NCI-H2107 treated with DMSO at 0.1 percent for 48 hours (cell line): Measurements from ENCODE around the gene LGR6.
A peak's percentile ranks its signal among the peaks of the same experiment; 100 is the strongest.

Experiments used
- DNase-seq: peaks from one replicate; lab custom pipeline; 2025; ENCODE audit not compliant: unreplicated experiment; lab: John Stamatoyannopoulos, UW

Gene LGR6

DNA sequence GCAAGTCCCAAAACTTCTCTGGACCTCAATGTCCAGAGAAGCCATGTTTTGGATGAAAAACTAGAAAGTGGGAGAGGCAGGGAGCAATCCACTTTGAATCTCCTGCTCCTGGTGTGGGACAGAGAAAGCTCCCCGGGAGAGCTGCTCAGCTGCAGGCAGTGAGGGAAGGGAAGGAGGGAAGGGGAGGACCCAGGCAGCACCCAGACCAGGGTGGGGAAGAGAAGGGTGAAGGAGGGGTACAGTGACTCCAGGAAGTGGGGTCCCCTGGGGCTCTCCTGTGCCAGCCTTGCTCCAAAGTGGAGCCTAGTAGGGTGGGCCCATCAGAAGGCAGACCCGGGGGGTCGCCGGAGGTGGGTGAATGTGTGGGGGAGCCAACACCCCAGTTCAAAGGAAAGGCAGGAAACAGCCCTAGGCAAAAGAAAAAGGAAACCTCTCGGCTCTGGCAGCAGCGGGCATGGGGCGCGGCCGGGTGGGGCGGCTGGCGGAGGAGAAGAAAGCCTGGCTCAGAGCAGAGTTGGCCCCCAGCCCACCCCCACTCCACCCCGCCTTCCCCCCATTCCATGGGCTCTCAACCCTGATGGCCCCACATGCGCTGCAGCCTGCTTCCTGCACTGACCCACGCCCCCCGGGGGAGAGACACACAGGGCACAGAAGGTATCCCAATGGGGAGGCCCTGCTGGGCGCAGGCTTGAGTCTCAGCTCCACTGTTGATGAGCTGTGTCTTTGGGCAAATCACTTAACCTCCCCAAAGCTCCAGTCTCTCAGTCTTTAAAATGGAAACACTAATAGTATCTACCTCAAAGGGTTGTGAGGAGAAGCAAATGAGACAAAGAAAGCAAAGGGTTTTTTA lies 5.7 kb downstream of the LGR6 start:
- no peak for DNase-seq

- no peak for DNase-seq
Observed at GRCh38 chr1:202200112-202200548, 6.5 kb downstream of the LGR6 start.

DNA sequence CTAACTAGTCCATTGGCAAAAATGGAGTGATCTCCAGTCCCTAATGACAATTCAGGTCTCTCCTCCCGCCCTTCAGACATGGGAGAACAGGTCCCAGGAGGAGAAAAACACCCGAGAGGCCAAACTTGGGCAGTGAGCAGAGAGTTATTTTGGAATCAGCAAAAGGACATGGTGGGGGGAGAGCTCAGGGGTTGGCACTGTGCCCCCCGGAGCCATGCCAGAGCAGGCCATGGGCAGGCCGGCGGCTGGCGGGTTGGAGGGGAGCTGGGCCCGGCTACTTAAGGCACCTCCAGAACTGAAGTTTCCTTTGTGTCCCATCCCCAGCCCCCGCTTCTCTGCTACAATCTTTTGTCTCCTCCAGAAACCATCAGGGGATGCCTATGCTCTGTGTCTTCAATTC lies 7.1 kb downstream of the LGR6 start:
- no peak for DNase-seq

- DNase-seq = no peak
Observed at GRCh38 chr1:202201266-202201665, 7.7 kb downstream of the LGR6 start.

DNA sequence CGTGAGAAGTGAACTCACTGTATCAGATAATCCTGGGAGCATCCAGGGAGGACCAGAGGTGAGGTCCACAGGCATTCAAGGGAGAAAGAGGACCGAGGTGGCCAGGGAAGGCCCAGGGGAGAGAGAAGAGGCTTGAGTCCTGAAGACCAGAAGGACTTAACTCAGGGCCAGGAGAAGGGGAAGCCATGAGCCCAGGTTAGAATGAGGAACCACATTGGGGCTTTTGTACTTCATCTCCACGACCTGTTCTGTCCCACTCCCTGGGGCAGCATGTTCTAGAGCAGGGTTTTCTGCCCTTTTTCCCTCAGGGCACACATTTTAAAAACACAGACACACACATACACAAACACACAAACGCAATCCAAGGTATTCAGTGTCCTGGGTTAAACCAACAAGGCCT lies 8.4 kb downstream of the LGR6 start:
- DNase-seq = no peak

GRCh38 chr1:202202500-202203168 lies 9.0 kb downstream of the LGR6 start:
- DNase-seq = no peak

- no peak for DNase-seq
Observed at GRCh38 chr1:202203238-202204039, 9.8 kb downstream of the LGR6 start.

DNA sequence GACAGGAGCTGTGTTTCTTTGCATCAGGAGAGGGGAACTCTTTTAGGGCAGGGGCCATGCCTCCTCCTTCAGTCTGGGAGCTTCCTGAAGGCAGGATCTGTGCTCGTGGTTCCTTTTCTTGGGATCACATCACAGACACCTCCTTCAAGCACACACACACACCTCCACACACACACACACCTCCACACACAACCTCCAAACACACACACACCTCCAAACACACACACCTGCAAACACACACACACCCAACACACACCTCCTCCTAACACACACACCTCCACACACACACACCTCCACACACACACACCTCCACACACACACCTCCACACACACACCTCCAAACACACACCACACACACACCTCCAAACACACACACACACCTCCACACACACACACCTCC lies 10.5 kb downstream of the LGR6 start:
- DNase-seq = no peak

DNA sequence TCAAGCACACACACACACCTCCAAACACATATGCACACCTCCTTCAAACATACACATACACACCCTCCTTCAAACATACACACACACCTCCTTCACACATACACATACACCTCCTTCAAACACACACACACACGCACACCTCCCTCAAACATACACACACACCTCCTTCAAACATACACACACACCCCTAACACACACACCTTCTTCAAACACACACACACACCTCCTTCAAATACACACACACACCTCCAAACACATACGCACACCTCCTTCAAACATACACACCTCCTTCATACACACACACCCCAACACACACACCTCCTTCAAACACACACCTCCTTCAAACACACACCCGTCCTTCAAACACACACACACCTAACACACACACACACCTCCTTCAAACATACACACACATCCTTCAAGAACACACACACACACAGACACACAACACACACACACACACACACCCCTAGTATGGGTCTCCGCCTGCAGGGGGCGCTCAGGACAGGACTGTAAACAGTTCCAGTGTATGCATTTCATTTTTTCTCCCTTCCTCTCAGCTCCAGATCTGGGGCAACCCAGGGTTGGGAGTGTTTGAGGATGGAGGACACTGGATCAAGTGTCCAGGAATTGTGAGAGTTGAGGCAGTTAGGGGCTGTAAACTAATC lies 12.1 kb downstream of the LGR6 start:
- no peak for DNase-seq

DNA sequence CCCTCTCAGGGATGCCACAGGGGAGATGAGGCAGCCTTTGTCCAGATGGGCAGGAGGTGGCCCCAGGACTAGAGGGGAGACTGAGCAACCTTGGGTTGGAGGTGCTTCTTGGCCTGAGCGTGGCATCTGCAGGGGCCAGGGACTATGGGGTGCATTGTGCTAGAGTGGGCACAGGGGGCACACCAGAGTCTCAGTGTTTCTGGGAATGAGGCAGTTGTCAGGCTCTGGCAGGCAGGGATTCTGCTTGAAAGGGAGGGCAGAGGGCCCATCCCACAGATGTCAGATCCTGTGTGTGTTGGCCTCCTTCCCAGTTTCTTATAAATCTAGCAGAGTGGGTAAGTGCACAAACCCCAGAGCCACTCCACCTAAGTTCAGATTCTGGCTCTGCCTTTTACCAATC lies 13.7 kb downstream of the LGR6 start:
- DNase-seq = no peak

GRCh38 chr1:202208351-202208857 lies 14.8 kb downstream of the LGR6 start:
- DNase-seq = no peak

- peak; percentile 94 for DNase-seq
Observed at GRCh38 chr1:202210385-202210784, 16.8 kb downstream of the LGR6 start.

DNA sequence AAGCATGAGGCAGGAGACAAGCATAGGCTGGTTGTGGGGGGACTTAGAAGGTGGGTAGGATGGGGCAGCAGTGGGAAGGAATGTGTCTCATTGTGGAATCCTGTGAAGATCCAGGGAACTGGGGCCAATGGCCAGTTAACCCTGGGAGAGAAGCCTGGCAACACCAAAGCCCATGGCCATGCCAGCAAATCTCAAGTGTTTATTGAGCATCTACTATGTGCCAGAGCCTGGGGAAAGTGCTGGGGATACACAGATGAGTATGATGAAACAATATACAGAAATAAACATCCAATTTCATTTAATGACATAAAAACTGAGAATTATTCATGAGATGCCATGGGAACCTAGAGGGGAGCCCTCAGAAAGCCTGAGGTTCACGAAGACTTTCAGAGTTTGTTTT lies 17.4 kb downstream of the LGR6 start:
- no peak for DNase-seq

DNA sequence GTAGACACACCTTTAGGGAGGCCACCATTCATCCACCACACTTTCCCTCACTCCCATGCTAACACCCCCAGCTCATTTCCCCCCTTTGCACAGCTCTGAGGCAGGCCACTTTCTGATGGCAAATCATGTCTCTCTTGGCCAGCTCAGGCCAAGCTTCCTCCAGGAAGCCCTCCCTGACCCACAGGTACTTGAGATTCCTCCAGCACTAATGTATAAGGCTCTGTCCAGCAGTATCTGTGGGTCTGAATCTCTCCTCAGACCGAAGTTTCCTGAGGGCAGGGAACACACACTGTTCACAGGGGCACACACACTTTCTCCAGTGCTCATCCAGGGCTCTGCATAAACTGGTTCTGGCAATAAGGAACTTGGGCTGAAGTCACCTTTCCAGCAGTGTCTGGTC lies 19.2 kb downstream of the LGR6 start:
- DNase-seq = no peak

DNA sequence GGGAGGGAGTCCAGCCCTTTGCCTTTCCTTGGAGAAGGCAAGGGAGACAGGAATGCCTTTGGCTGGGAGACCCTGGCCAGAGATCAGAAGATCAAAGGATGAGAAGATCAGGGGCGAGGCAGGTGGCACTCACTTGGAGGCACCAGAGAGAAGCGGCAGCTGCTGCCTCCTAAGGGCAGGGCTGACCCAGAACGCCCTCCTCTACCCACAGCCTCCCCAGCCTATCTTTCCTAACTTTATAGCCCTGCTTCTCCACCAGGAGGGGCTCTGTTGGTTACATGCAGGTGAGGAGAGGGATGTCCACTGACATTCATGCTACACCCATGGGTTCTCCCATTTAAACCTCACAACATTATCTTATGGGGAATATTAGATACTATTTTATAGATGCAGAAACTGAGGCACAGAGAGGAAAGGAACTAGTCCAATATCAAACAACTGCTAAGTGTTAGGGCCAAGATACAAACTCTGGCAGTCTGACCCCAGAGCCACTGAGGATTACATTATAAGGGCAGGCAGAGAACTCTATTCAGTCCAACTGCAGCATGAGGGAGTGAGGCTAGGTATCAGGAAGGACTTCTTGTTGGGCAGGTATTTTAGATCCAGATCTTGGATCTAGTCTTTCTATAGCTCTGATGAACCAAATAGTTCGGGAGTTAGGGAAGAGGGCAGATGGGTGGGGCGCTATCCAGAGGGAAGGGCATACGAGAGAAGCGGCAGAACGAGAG lies 19.9 kb downstream of the LGR6 start:
- peak; percentile 62 for DNase-seq

DNA sequence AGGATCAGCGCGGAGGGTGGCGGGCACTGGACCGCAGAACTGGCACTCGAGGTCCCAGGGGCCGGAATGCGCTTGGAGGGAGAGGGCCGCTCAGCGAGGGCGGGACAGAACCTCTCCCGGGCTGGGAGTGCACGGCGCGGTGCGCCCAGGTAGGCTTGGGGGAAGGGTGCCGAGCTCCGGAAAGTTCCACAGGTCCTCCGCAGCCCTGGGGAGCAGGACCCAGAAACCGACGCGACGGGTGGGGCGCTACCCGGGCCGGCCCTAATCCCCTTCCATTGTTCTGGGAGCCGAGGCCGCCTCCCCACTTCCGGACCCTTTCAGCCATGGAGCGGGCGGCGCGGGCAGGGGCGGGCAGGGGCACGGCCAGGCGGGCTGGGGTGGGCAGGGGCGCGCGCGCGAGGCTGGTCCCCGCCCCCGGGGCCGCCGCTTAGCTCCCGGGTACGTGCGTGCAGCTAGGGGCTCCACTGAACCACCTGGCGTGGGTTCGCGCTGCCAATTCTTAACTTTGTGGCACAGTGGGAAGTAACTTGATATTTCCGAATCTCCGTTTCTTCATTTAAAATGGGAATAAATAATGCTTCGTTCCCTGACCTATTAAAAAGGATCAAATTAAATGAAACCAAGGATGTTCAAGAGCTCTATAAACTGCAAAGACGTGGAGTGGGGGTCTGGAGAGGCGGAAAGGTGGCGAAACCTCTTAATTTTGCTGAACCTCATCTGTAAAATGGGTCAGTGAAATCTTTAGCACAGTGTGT lies 20.7 kb downstream of the LGR6 start:
- DNase-seq = no peak

DNA sequence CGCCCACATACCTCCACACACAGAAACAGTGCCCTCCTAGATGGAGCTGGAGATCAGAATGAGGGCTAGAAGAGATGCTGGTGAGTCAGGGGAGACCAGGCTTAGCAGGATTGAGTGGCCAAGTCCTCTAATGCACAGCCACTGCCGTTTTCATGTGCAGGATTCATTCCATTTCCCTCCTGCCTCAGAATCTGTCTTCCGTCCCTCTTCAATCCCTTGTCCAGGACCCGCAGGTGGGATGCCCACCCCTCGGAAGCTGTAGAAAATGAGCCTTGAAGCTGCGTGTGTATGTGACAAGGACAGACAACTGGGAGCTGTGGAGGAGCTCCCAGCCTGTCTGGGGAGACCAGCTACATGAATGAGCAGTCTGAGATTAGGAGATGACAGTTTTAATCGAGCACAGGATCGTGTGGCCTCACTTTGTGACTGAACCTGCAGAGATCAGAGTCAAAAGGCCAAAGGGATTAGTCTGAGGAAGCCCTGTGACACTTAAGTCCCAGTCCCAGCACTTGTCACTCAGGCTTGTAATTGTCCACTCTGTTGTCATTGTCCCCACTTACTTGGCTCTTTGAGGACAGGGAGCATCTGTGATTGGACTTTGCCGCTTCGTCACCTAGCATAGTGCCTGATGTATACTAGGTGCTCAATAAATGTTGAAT lies 22.0 kb downstream of the LGR6 start:
- DNase-seq = no peak

- DNase-seq = no peak
Observed at GRCh38 chr1:202216691-202217090, 23.1 kb downstream of the LGR6 start.

- DNase-seq = no peak
Observed at GRCh38 chr1:202217516-202217915, 23.9 kb downstream of the LGR6 start.
